ENCODE data around the gene PATJ.

DNA sequence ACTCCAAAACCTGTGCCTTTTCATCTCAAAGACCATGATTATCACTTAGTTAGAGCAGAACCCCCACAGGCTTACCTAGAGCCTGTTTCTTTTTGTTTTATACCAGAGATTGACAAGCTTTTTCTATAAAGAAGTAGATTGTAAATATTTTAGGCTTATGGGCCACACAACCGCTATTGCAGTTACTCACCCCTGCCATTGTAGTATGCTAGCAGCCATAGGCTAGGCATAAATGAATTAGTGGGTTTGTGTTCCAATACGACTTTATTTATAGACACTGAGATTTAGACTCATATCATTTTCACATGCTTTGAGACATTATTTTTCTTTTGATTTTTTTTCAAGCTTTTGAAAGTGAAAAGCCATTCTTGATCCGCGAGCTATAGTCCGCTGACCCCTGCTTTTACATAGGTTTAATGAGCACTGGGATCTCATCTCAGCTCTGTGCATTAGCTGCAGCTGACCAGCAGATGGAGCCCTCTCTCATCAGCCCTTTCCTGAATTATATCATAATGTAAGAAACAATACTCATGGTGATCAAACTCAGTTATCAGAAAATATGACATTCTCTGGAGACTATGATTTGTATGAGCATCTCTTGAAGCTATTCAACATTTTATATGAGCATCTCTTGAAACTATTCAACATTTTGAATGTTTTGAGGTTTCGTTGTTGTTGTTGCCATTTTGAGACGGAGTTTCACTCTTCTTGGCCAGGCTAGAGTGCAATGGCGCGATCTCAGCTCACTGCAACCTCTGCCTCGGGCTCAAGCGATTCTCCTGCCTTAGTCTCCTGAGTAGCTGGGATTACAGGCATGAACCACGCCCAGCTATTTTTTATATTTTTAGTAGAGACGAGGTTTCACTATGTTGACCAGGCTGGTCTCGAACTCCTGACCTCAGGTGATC is 340.4 kb downstream of the PATJ start:
- TF ChIP-seq, protein P1, sequence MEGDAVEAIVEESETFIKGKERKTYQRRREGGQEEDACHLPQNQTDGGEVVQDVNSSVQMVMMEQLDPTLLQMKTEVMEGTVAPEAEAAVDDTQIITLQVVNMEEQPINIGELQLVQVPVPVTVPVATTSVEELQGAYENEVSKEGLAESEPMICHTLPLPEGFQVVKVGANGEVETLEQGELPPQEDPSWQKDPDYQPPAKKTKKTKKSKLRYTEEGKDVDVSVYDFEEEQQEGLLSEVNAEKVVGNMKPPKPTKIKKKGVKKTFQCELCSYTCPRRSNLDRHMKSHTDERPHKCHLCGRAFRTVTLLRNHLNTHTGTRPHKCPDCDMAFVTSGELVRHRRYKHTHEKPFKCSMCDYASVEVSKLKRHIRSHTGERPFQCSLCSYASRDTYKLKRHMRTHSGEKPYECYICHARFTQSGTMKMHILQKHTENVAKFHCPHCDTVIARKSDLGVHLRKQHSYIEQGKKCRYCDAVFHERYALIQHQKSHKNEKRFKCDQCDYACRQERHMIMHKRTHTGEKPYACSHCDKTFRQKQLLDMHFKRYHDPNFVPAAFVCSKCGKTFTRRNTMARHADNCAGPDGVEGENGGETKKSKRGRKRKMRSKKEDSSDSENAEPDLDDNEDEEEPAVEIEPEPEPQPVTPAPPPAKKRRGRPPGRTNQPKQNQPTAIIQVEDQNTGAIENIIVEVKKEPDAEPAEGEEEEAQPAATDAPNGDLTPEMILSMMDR (IDR thresholded peaks at IDR 0.05) = peak; percentile 64 to 92 (median 88)
- TF ChIP-seq POLR2A (IDR thresholded peaks at IDR 0.05) = no peak
